Germinal center (tissue), 1 donor: ENCODE data around the gene PLEKHJ1.

Experiments
- DNase-seq: peaks from one replicate; pipeline ENCODE4 v3.0.0; 2012; ENCODE audit warnings: mixed read lengths, low spot score

The PLEKHJ1 gene

GRCh38 chr19:2195914-2196313, 40.2 kb downstream of the PLEKHJ1 start:
- no peak for DNase-seq

GRCh38 chr19:2195361-2195760, 40.8 kb downstream of the PLEKHJ1 start:
- DNase-seq, result no peak

- DNase-seq, result no peak
These were observed 41.5 kb downstream of the PLEKHJ1 start for GRCh38 chr19:2194513-2195078.

- DNase-seq, result no peak
These were observed 42.3 kb downstream of the PLEKHJ1 start for GRCh38 chr19:2193807-2194206.

GRCh38 chr19:2192862-2193261, 43.3 kb downstream of the PLEKHJ1 start:
- DNase-seq, result no peak

GRCh38 chr19:2191456-2192310, 44.4 kb downstream of the PLEKHJ1 start:
- no peak for DNase-seq

GRCh38 chr19:2190848-2191455, 45.2 kb downstream of the PLEKHJ1 start:
- no peak for DNase-seq

- DNase-seq, result no peak
These were observed 46.2 kb downstream of the PLEKHJ1 start for GRCh38 chr19:2189880-2190279.

GRCh38 chr19:2188708-2189385, 47.3 kb downstream of the PLEKHJ1 start:
- no peak for DNase-seq

GRCh38 chr19:2187159-2187558, 49.0 kb downstream of the PLEKHJ1 start:
- no peak for DNase-seq

- no peak for DNase-seq
These were observed 49.9 kb downstream of the PLEKHJ1 start for GRCh38 chr19:2186071-2186846.

- no peak for DNase-seq
These were observed 50.4 kb downstream of the PLEKHJ1 start for GRCh38 chr19:2185734-2186070.

GRCh38 chr19:2184422-2184975, 51.6 kb downstream of the PLEKHJ1 start:
- DNase-seq, result no peak
